Naive thymus-derived CD8-positive, alpha-beta T cell (primary cell): ENCODE results near the gene FAM167B. TPM values are rescaled to one million over a fixed set of nuclear protein-coding genes. Genes with fewer than 3 reads are reported as not detected.
"Not testable (repeated sequence)": the region's sequence is repeated elsewhere in the genome, so short reads cannot be mapped to it uniquely, and the experiment has no call there.

ENCODE experiments used
- ATAC-seq, 2 donors: fragments of 150-1000 bp; cut with Tn5 transposase in 1 of 2; sonication (Bioruptor Pico), chemical (Tn5 transposase) in 1 of 2; 1 replicate in 1 of 2; 2 replicates in 1 of 2; pipeline ENCODE4 v1.10.0; 2021; ENCODE audit warnings: mild to moderate bottlenecking in 2 of 2, moderate library complexity in 2 of 2
- POLR2A ChIA-PET: fragments of 350-600 bp; sonication (Branson Sonifier 250); formaldehyde crosslinking; loops from one replicate; lab custom pipeline; 2021; ENCODE audit warnings: antibody characterized with exemption; lab: Charles Lee
- DNase-seq, 10 donors: peaks; one replicate each; pipeline versions ENCODE4 v3.0.0 to v3.0.0-alpha.2; 2020 to 2022
- H3K27ac Mint-ChIP-seq, 10 donors: one replicate each; pipeline ENCODE4 v1.8.0; 2020 to 2022; ENCODE audit warnings: mild to moderate bottlenecking in 10 of 10, mixed read lengths in 10 of 10, moderate library complexity in 4 of 10, inconsistent platforms in 1 of 10
- H3K27me3 Mint-ChIP-seq, 5 donors: one replicate each; pipeline ENCODE4 v1.8.0; 2021 to 2022; ENCODE audit warnings: mixed read lengths in 5 of 5
- H3K36me3 Mint-ChIP-seq, 3 donors: one replicate each; pipeline ENCODE4 v1.8.0; 2020 to 2022; ENCODE audit warnings: mixed read lengths in 3 of 3, mild to moderate bottlenecking in 2 of 3, inconsistent platforms in 1 of 3
- H3K4me1 Mint-ChIP-seq, 4 donors: one replicate each; pipeline ENCODE4 v1.8.0; 2021 to 2022; ENCODE audit warnings: mixed read lengths in 4 of 4
- H3K4me3 Mint-ChIP-seq, 10 donors: one replicate each; pipeline ENCODE4 v1.8.0; 2020 to 2022; ENCODE audit warnings: mild to moderate bottlenecking in 10 of 10, mixed read lengths in 10 of 10, moderate library complexity in 6 of 10, inconsistent platforms in 1 of 10
- H3K9me3 Mint-ChIP-seq, 9 donors: one replicate each; pipeline ENCODE4 v1.8.0; 2020 to 2022; ENCODE audit warnings: mixed read lengths in 9 of 9, mild to moderate bottlenecking in 3 of 9, inconsistent platforms in 1 of 9, moderate library complexity in 1 of 9
- polyA plus RNA-seq, 3 donors: library from polyadenylated mRNA; unstranded; fragments of 300-500 nt; fragmentation: Illumina TruSeq; gene quantifications; one replicate each; pipeline ENCODE4 v1.2.3, GENCODE V29; 2021
- total RNA-seq, 8 experiments: library from RNA in 2 of 8; stranded (reverse) in 2 of 8; gene quantifications; one replicate each; pipeline ENCODE4 v1.2.3 and lab custom pipeline; 2021 to 2026

FAM167B gene
- total and polyA plus RNA-seq, 5 experiments from 2014 or later, result 1.5 to 1.7 TPM; not detected in 3

DNA sequence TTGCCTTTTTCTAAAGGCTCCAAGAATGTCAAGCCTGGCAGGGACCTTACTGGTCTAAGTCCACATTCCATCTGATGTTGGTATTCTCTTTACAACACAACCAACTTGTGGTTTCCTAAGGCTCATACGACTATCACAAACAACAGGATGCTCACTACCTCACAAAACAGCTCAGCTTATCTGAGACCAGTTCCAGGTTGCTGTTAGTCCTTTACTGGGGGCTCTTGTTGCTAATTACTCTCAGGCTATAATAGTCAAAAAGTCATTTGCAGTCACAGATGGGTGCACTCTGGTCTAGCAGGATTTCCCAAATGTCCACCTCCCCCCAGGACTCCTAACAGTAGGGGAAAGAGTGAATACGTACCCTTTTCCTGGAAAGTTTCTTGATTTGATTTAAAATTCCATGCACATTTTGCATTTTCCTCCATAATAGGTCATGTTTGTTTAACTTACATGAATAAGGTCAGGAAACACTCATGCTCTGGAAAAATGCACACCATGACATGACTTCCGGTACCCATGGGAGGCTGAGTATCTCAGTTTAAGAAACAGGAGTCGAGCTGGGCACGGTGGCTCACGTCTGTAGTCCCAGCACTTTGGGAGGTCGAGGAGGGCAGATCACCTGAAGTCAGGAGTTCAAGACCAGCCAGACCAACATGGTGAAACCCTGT is 20.0 kb downstream of the FAM167B start:
- H3K36me3 Mint-ChIP-seq, result peaks cover 2 to 38% (median 4%) of the 10 kb centered on the region in 3 donors
- H3K27ac Mint-ChIP-seq, result peak overlapping the region; percentile 96 to 100 (median 99)
- peak overlapping the region; percentile 71 to 92 (median 87) for H3K4me3 Mint-ChIP-seq
- POLR2A ChIA-PET, result interaction anchor here (1.0 to 50.5 kb wide), 4 partner anchors 4 to 127 kb away, joined by 3 to 2080 read pairs (median 1042); partner anchors contain the start of genes BSDC1, EIF3I, FAM167B and HDAC1
- H3K27me3 Mint-ChIP-seq, result no peaks in the 10 kb centered on the region
- H3K4me1 Mint-ChIP-seq, result peaks cover 30 to 71% (median 68%) of the 10 kb centered on the region in 4 donors
- ATAC-seq (peak; percentile 38 to 40), DNase-seq (peak in 2 of 10 donors; percentile 52 to 62)
- H3K9me3 Mint-ChIP-seq, result peaks cover 0 to 2% (median 0%) of the 10 kb centered on the region in 9 donors

DNA sequence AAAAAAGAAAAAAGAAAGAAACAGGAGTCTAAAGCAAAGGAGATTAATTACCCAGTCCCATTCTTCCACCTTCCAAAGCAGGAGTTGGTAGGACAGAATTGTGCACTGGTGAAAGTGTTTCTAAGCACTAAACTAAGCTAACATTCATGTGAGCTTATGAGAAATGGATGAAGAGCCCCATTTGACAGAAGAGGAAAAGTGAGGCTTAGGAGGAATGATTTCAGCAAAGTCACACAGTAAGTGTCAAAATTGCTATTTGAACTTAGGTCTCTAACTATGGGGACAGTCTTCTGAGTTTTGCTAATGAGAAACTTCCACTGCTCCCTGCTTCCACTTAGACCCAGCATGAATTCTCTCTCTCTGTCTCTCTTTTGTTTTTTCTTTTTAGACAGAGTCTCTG is 22.7 kb downstream of the FAM167B start:
- Mint-ChIP-seq H3K4me3 (peak overlapping the region in 6 of 10 donors; percentile 15 to 68 (median 44)), H3K27me3 (peaks cover 0 to 3% (median 0%) of the 10 kb centered on the region in 5 donors), H3K27ac (peak overlapping the region; percentile 75 to 97 (median 89)), H3K9me3 (peaks cover 0 to 2% (median 0%) of the 10 kb centered on the region in 9 donors), H3K4me1 (peaks cover 49 to 76% (median 73%) of the 10 kb centered on the region in 4 donors), H3K36me3 (peaks cover 4 to 42% (median 6%) of the 10 kb centered on the region in 3 donors)
- POLR2A ChIA-PET, result interaction anchor here (0.6 to 48.1 kb wide), 6 partner anchors 14 to 544 kb away, joined by 3 to 2080 read pairs (median 5); partner anchors contain the start of genes EIF3I, FAM167B, LCK and TMEM234
- DNase-seq (no peak), ATAC-seq (no peak)

DNA sequence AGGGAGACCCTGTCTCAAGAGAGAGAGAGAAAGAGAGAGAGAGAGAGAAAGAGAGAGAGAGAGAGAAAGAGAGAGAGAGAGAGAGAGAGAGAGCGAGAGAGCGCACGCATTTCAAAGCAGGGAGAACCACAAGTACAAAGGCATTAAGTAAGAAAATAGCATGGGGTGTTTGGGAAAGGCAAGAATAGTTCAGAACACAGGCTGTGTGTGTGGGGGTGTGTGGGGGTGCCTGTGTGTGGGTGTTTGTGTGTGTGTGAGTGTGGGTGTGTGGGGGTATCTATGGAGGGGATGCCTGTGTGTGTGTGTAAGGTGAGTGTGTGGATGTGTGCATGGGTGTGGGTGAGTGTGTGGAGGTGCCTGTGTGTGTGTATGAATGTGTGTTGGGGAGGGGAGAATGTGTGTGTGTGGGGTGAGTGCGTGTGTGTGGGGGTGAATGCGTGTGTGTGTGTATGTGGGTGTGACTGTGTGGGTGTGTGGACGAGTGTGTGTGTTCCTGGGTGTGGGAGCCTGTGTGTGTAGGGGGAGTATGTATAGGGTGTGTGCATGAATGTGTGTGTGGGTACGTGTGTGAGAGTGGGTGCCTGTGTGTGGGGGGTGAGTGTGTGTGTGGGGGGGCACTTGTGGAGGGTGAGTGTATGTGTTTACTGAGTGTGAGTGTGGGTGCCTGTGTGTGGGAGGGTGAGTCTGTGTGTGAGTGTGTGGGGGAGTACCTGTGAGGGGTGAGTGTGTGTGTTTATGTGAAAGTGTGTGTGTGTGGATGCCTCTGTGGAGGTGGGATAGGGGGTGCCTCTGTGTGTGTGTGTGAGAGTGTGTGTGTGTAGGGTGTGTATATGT is 25.8 kb downstream of the FAM167B start:
- ATAC-seq, result peak; percentile 7 to 8
- peak overlapping the region; percentile 94 to 100 (median 97) for H3K27ac Mint-ChIP-seq
- H3K4me3 Mint-ChIP-seq, result peak overlapping the region; percentile 78 to 95 (median 86)
- no peaks in the 10 kb centered on the region for H3K9me3 Mint-ChIP-seq
- peaks cover 0 to 62% (median 4%) of the 10 kb centered on the region in 3 donors for H3K36me3 Mint-ChIP-seq
- peaks cover 0 to 3% (median 0%) of the 10 kb centered on the region in 5 donors for H3K27me3 Mint-ChIP-seq
- POLR2A ChIA-PET, result interaction anchor here (0.7 to 48.1 kb wide), 10 partner anchors 15 to 115 kb away, joined by 3 to 2080 read pairs (median 4); partner anchors contain the start of genes EIF3I, FAM167B, HDAC1 and IQCC
- H3K4me1 Mint-ChIP-seq, result peaks cover 44 to 76% (median 69%) of the 10 kb centered on the region in 4 donors
- peak in 6 of 10 donors; percentile 37 to 75 (median 55) for DNase-seq

DNA sequence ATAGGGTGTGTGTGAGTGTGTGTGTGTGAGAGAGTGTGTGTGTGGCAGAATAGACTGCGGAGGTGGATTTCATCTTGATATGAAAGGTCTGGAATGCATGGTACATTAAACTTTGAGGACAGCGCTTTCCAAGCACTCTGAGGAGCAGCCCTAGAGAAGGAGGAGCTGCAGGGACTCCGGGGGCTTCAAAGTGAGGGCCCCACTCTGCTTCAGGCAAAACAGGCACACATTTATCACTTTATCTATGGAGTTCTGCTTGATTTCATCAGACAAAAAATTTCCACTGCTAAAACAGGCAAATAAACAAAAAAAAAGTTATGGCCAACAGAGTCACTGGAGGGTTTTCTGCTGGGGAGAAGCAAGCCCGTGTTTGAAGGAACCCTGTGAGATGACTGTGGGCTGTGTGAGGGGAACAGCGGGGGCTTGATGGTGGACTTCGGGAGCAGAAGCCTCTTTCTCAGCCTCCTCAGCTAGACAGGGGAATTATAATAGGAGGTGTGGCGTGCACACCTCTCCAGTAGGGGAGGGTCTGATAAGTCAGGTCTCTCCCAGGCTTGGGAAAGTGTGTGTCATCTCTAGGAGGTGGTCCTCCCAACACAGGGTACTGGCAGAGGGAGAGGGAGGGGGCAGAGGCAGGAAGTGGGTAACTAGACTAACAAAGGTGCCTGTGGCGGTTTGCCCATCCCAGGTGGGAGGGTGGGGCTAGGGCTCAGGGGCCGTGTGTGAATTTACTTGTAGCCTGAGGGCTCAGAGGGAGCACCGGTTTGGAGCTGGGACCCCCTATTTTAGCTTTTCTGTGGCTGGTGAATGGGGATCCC is 26.6 kb downstream of the FAM167B start:
- peak; percentile 80 to 95 for ATAC-seq

DNA sequence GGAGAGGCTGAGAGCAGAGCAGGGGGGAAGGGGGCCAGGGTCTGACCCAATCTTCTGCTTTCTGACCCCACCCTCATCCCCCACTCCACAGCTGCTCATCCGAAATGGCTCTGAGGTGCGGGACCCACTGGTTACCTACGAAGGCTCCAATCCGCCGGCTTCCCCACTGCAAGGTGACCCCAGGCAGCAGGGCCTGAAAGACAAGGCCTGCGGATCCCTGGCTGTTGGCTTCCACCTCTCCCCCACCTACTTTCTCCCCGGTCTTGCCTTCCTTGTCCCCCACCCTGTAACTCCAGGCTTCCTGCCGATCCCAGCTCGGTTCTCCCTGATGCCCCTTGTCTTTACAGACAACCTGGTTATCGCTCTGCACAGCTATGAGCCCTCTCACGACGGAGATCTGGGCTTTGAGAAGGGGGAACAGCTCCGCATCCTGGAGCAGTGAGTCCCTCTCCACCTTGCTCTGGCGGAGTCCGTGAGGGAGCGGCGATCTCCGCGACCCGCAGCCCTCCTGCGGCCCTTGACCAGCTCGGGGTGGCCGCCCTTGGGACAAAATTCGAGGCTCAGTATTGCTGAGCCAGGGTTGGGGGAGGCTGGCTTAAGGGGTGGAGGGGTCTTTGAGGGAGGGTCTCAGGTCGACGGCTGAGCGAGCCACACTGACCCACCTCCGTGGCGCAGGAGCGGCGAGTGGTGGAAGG is 27.8 kb downstream of the FAM167B start:
- H3K36me3 Mint-ChIP-seq, result peaks cover 0 to 76% (median 18%) of the 10 kb centered on the region in 3 donors
- H3K27me3 Mint-ChIP-seq, result peaks cover 0 to 3% (median 0%) of the 10 kb centered on the region in 5 donors
- DNase-seq, result no peak
- no peaks in the 10 kb centered on the region for H3K9me3 Mint-ChIP-seq
- peak overlapping the region; percentile 78 to 95 (median 86) for H3K4me3 Mint-ChIP-seq
- peaks cover 46 to 82% (median 65%) of the 10 kb centered on the region in 4 donors for H3K4me1 Mint-ChIP-seq
- peak overlapping the region; percentile 94 to 100 (median 97) for H3K27ac Mint-ChIP-seq
- POLR2A ChIA-PET, result interaction anchor here (0.6 to 48.1 kb wide), 14 partner anchors 10 to 219 kb away, joined by 3 to 2080 read pairs (median 4); partner anchors contain the start of genes BSDC1, EIF3I, FAM167B and HDAC1
- no peak for ATAC-seq

More for the DNA sequence above, 26.6 kb downstream of the FAM167B start:
- H3K27ac Mint-ChIP-seq, result peak overlapping the region; percentile 94 to 100 (median 97)
- H3K4me1 Mint-ChIP-seq, result peaks cover 44 to 81% (median 71%) of the 10 kb centered on the region in 4 donors
- H3K9me3 Mint-ChIP-seq, result no peaks in the 10 kb centered on the region
- H3K4me3 Mint-ChIP-seq, result peak overlapping the region; percentile 78 to 95 (median 86)
- H3K36me3 Mint-ChIP-seq, result peaks cover 0 to 70% (median 8%) of the 10 kb centered on the region in 3 donors
- peaks cover 0 to 3% (median 0%) of the 10 kb centered on the region in 5 donors for H3K27me3 Mint-ChIP-seq
- POLR2A ChIA-PET, result interaction anchor here (0.6 to 48.1 kb wide), 12 partner anchors 11 to 220 kb away, joined by 3 to 2080 read pairs (median 5); partner anchors contain the start of genes BSDC1, EIF3I, FAM167B and HDAC1
- DNase-seq, result peak; percentile 68 to 96 (median 86)

DNA sequence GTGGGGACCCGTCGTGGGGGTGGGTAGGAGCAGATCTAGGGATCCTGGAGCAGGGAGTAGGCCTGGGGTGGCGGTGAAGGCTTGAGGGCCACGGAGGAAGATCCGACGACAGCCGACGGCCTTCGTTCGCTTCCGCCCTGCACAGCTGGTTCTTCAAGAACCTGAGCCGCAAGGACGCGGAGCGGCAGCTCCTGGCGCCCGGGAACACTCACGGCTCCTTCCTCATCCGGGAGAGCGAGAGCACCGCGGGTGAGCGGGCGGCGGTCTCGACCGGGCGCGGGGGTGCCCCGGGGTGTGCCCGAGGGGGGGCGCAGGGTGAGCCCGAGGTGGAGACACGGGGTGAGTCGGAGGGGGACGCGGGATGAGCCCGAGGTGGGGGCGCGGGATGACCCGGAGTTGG is 28.4 kb downstream of the FAM167B start:
- Mint-ChIP-seq H3K4me1 (peaks cover 45 to 82% (median 63%) of the 10 kb centered on the region in 4 donors), H3K27me3 (peaks cover 0 to 3% (median 0%) of the 10 kb centered on the region in 5 donors), H3K4me3 (peak overlapping the region in 9 of 10 donors; percentile 78 to 95 (median 89)), H3K36me3 (peaks cover 0 to 79% (median 20%) of the 10 kb centered on the region in 3 donors), H3K9me3 (no peaks in the 10 kb centered on the region), H3K27ac (peak overlapping the region; percentile 94 to 100 (median 97))
- ATAC-seq (no peak), DNase-seq (no peak)
- POLR2A ChIA-PET, result interaction anchor here (0.7 to 48.1 kb wide), 9 partner anchors 10 to 96 kb away, joined by 3 to 2080 read pairs (median 4); partner anchors contain the start of genes EIF3I, FAM167B, HDAC1 and LCK

DNA sequence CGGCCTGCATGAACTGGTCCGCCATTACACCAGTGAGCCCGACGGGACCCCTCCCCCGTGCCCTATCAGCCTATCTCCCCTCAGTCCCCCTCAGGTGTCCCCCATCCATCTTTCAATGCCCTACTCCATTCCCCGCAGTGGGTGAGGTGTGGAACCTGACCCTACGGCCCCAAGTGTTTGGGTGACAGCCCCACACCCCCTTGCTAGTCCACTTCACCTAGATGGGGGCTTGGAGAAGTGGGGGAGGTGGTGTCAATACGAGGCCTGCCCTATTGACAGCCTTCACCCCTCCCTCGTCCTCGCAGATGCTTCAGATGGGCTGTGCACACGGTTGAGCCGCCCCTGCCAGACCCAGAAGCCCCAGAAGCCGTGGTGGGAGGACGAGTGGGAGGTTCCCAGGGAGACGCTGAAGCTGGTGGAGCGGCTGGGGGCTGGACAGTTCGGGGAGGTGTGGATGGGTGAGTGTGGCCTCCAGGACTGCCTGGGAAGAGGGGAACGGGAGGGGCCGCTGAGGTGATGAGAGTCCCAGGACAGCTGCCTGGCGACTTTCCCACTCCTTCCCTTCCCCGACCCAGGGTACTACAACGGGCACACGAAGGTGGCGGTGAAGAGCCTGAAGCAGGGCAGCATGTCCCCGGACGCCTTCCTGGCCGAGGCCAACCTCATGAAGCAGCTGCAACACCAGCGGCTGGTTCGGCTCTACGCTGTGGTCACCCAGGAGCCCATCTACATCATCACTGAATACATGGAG is 29.2 kb downstream of the FAM167B start:
- Mint-ChIP-seq H3K36me3 (peaks cover 0 to 82% (median 20%) of the 10 kb centered on the region in 3 donors), H3K9me3 (no peaks in the 10 kb centered on the region), H3K27ac (peak overlapping the region; percentile 84 to 100 (median 97)), H3K4me1 (peaks cover 45 to 78% (median 59%) of the 10 kb centered on the region in 4 donors), H3K27me3 (peaks cover 0 to 3% (median 0%) of the 10 kb centered on the region in 5 donors), H3K4me3 (peak overlapping the region in 7 of 10 donors; percentile 30 to 94 (median 48))
- POLR2A ChIA-PET, result interaction anchor here (0.5 to 48.1 kb wide), 9 partner anchors 11 to 75 kb away, joined by 3 to 2080 read pairs (median 4); partner anchors contain the start of genes EIF3I, FAM167B, HDAC1 and LCK
- DNase-seq (no peak), ATAC-seq (no peak)

DNA sequence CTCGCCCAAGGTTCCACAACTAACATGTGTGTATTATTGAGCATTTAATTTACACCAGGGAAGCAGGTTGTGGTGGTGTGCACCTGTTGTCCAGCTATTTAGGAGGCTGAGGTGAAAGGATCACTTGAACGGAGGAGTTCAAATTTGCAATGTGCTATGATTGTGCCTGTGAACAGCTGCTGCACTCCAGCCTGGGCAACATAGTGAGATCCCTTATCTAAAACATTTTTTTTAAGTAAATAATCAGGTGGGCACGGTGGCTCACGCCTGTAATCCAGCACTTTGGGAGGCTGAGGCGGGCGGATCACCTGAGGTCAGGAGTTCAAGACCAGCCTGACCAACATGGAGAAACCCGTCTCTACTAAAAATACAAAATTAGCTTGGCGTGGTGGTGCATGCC is 37.8 kb downstream of the FAM167B start:
- not testable (repeated sequence) for H3K9me3 Mint-ChIP-seq
- POLR2A ChIA-PET, result interaction anchor here (1.0 to 48.1 kb wide), 3 partner anchors 10 to 41 kb away, joined by 4 to 2080 read pairs (median 7); partner anchors contain the start of genes EIF3I, FAM167B, LCK and TMEM234
- peak overlapping the region in 3 of 10 donors; percentile 23 to 40 (median 35) for H3K27ac Mint-ChIP-seq

DNA sequence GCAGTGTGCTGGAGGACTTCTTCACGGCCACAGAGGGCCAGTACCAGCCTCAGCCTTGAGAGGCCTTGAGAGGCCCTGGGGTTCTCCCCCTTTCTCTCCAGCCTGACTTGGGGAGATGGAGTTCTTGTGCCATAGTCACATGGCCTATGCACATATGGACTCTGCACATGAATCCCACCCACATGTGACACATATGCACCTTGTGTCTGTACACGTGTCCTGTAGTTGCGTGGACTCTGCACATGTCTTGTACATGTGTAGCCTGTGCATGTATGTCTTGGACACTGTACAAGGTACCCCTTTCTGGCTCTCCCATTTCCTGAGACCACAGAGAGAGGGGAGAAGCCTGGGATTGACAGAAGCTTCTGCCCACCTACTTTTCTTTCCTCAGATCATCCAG is 38.6 kb downstream of the FAM167B start:
- no peak for ATAC-seq
- Mint-ChIP-seq H3K4me3 (no peak overlapping the region), H3K4me1 (peaks cover 0 to 8% (median 4%) of the 10 kb centered on the region in 4 donors), H3K9me3 (no peaks in the 10 kb centered on the region), H3K36me3 (peaks cover 0 to 68% (median 12%) of the 10 kb centered on the region in 3 donors), H3K27me3 (no peaks in the 10 kb centered on the region), H3K27ac (peak overlapping the region in 3 of 10 donors; percentile 28 to 78 (median 36))
- POLR2A ChIA-PET, result interaction anchor here (1.0 to 48.1 kb wide), 3 partner anchors 11 to 42 kb away, joined by 4 to 2080 read pairs (median 7); partner anchors contain the start of genes EIF3I, FAM167B, LCK and TMEM234
- DNase-seq, result no peak

More for the DNA sequence above, 37.8 kb downstream of the FAM167B start:
- ATAC-seq, DNase-seq, H3K27me3 Mint-ChIP-seq, H3K4me1 Mint-ChIP-seq, H3K4me3 Mint-ChIP-seq: not testable (repeated sequence)
- H3K36me3 Mint-ChIP-seq, result peaks cover 0 to 76% (median 14%) of the 10 kb centered on the region in 3 donors
